HG03066 (cell line): ENCODE measurements around the gene TNIK.

Experiments used
- ATAC-seq: cut with Tn5 transposase; IDR thresholded peaks from one replicate; pipeline ENCODE4 v1.9.1; 2021; ENCODE audit warnings: low read depth; ENCODE audit not compliant: unreplicated experiment

Gene TNIK

GRCh38 chr3:171183042-171183441, 277.2 kb downstream of the TNIK start:
- ATAC-seq, result no peak

DNA sequence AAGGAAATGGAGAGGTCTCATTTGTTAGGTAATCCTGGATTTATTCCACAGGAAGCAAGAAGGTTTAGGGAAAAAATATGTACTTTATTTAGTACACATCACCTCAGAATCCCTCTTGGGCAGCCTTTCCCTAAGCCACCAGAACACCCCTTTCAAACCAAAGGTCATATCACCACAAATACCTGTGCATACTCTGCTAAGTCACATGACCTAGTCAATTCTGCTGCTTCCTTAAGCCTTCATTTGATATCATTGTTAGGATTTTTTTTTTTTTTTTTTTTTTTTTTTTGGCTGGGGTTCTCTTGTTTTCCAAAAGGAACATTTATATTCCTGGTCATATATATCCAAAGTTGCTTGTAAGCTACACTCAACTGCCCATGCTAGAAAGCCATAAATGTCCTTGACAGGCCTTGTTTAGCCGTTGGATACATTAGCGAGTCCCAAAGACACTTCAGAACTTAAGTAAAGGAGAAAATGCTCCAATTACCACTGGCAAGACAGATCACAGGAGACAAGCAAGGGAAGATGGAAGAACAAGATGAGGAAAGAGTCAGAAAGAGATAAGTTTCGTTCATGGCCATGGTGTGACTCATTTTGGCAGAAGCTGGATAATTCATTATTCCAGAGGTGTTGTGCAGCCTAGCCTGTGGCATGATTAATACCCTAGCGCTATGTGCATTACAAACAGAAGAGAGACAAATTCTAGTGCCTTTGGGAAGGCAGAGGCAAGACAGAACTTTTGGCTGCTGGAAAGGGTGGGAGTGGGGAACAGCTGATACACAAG, 278.1 kb downstream of the TNIK start:
- no peak for ATAC-seq

- ATAC-seq, result no peak
Measured at GRCh38 chr3:171178714-171179113, 281.5 kb downstream of the TNIK start.

DNA sequence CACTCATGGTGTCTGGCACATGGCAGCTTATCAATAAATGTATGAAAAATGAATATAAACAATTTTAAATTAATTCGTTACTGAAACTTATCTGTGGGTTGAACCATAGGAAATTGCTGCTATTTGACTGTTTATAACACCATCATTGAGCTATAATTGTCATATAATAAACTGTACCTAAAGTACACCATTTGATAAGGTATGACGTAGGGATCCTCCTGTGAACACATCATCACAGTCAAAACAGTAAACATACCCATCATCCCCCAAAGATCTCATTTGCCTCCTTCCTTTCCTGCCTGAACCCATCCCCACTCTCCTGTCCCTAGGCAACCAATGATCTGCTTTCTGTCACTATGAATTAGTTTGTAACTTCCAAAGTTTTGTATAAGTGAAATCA, 282.7 kb downstream of the TNIK start:
- ATAC-seq, result no peak

- ATAC-seq, result no peak
Measured at GRCh38 chr3:171177056-171177455, 283.1 kb downstream of the TNIK start.

- no peak for ATAC-seq
Measured at GRCh38 chr3:171176244-171176933, 283.8 kb downstream of the TNIK start.

GRCh38 chr3:171175741-171176234, 284.4 kb downstream of the TNIK start:
- no peak for ATAC-seq

- ATAC-seq, result no peak
Measured at GRCh38 chr3:171173736-171174135, 286.5 kb downstream of the TNIK start.

DNA sequence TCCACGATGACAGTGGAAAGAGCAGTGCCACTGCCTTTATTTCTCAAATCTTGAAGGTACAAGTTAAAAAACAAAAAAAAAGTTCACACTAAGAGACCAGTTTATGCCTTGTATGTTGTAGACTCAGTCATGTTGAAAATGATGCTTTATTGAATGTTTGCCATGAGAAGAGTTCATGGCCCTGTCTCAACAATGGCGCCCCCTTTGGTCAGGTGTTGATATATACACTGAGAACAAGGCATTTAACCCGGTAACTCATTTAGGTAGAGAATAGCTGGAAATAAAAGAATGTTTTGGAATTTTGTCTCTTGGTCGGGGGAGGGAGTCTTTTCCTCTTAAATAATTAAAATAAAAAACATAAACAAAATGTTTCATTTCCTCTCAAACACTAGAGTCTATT, 288.1 kb downstream of the TNIK start:
- ATAC-seq, result no peak

- ATAC-seq, result no peak
Measured at GRCh38 chr3:171169866-171170265, 290.3 kb downstream of the TNIK start.

- ATAC-seq, result no peak
Measured at GRCh38 chr3:171169443-171169842, 290.8 kb downstream of the TNIK start.

- ATAC-seq, result no peak
Measured at GRCh38 chr3:171168551-171168950, 291.7 kb downstream of the TNIK start.

- ATAC-seq, result no peak
Measured at GRCh38 chr3:171168086-171168485, 292.1 kb downstream of the TNIK start.

GRCh38 chr3:171165983-171166382, 294.2 kb downstream of the TNIK start:
- ATAC-seq, result no peak

DNA sequence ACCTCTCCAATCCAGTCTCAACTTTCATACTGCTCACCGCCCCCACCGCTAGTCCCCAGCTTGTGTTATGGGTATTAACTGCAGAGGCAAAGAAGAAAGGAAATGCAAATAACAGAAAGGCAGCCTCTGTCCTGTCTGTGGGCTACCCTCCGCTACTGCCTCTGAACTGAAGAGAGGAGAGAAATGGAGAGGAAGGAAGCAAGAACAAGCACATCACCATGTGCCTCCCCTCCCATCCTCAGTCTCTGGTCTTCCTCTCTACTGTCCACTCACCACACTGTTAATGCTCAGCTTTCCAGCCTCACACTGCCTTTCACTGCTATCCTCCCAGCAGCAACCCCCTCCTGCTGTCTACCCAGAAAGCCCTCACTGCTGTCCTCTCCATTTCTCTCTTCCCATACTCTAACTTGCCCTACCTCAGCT, 294.7 kb downstream of the TNIK start:
- no peak for ATAC-seq

DNA sequence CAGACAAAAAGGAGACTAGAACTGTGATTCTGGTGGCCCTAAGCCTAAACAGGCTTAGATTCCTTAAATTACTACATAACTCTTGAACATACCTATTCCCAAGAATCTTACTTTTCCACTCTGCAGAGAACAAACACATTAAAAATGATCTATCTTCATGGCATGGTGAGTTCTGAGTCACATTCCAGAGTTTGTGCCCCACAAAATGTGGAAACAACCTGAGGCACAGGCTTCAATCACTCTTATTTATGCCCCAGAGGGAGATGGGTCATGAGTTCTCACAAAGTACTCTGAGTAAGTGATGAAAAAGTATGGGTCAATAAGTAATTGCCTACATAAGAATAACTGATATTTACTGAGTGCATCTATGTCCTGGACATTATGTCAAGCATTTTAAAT, 296.1 kb downstream of the TNIK start:
- no peak for ATAC-seq

DNA sequence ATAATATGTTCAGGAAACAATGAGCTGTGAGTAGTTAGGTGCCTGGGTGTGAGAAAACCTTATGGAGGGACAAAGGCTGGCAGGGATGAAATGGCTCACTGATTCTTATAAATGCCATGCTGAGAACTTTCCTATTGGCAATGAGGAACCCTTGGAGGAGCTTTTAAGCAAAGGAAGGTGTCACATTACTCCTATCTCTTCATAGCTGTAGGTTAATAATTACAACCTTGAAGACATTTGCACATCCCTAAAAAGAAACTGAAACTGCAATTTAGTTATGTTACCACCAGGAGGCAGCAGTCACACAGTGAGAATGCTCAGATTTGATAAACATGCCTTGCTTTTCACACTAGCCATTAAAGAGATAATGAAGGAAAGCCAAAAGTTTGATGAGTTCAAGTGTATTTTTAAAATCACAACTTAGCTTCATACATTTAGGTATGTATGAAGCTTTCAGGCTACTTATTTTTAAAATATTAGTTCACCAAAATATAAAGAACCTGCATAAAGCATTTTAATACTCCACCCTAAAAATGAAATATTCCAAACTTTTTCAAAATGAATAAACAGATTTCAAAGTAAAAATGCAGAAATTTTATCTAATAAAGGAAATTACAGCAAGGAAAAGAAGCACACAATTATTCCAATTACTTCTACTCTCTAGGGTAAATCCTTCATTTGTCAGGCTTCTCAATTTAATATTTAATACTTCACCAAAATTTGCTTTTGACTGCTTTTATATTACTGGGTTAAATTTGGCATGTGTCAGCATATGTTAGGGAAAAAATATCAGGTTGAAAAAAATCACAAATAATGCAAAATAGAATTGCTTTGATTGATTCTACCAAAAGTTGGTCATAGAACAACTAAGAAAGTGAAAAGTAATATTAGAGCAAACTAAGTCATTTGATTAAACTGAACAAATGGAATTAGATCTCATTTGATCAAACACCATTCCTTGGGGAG, 296.8 kb downstream of the TNIK start:
- no peak for ATAC-seq

DNA sequence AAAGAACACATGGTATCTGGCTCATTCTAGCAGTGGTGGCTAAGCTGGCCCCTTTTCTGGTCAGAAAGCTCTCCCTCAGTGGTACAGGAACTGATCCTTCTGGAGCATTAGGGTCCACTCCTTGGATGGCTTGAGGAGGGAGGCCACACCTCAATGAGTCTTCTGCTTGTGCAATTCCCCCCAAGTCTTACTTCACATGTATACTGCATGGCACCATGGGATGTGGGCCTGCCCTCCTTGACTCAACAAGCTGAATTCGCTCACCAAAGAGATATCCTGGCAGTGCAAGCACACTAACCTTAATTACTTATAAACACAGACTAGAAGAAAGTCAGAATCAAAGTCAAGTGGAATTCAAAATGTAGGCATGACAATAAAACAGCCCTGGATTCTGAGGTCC, 299.9 kb downstream of the TNIK start:
- no peak for ATAC-seq

- no peak for ATAC-seq
Measured at GRCh38 chr3:171159822-171160157, 300.4 kb downstream of the TNIK start.

DNA sequence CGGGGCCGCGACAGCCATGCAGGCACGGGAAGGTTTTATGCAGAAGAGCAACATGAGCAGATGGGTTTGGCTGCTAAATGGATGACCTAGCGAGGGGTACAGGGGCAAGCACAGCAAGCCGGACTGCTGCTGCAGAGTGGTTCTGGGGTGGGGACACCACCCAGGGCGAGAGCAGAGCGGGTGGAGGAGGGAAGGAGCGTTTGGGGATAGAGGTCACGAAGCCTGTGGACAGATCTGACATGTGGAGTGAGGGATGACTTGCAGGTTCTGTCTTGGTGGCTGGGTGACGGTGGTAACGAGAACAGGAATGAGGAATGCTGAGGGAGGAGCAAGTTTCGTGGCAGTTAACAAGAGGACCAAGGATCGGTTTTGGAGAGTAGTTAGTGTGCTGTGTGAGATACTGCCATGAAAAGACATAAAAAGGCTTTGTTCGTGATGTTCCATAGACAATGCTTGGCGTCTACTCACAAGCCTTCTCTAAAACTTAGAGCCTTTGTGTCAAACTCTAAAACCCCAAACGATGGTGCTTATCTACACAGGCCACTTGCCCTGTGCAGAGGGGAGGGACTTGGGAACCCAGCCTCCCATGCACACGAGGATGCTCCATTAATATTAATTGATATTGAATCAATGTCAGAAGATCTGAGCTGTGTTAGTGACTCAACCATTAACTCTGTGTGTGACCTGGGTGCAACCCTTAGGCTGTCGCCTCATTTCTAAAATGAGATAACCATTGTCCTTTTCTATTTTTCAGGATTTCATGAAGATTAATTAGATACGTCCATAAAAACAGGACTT, 301.0 kb downstream of the TNIK start:
- ATAC-seq, result no peak
